Activated naive CD4-positive, alpha-beta T cell treated with anti-CD3 and anti-CD28 coated beads for 36 hours (primary cell): ENCODE data around the gene GPR143. TPM values are rescaled to one million over a fixed set of nuclear protein-coding genes. Genes with fewer than 3 reads are reported as not detected.

Experiments used
- CTCF ChIA-PET: fragments of 350-600 bp; sonication (Branson Sonifier 250); formaldehyde crosslinking; loops from one replicate; lab custom pipeline; 2021; ENCODE audit warnings: antibody characterized with exemption; lab: Charles Lee
- DNase-seq: peaks from one replicate; pipeline ENCODE4 v3.0.0-alpha.2; 2020
- H3K27ac Mint-ChIP-seq: one replicate; pipeline ENCODE4 v1.8.0; 2021; ENCODE audit warnings: mild to moderate bottlenecking, mixed read lengths
- H3K27me3 Mint-ChIP-seq: one replicate; pipeline ENCODE4 v1.8.0; 2021; ENCODE audit warnings: low read depth, mixed read lengths
- H3K36me3 Mint-ChIP-seq: one replicate; pipeline ENCODE4 v1.8.0; 2021; ENCODE audit warnings: low read depth, mixed read lengths
- H3K4me1 Mint-ChIP-seq: one replicate; pipeline ENCODE4 v1.8.0; 2021; ENCODE audit warnings: low read depth, mixed read lengths
- H3K4me3 Mint-ChIP-seq: one replicate; pipeline ENCODE4 v1.8.0; 2021; ENCODE audit warnings: mild to moderate bottlenecking, moderate library complexity, mixed read lengths
- H3K9me3 Mint-ChIP-seq: one replicate; pipeline ENCODE4 v1.8.0; 2021; ENCODE audit warnings: mixed read lengths
- intact Hi-C: fragments of 100-400 bp; cut with micrococcal nuclease; formaldehyde crosslinking; loops from one replicate; pipeline ENCODE4 v1.15.1; 2023
- total RNA-seq, 2 experiments: library from RNA; stranded (reverse); gene quantifications; one replicate each; pipeline ENCODE4 v1.2.3, GENCODE V29; 2021

Gene GPR143
- total RNA-seq, 2 experiments from 2014 or later: not detected

DNA sequence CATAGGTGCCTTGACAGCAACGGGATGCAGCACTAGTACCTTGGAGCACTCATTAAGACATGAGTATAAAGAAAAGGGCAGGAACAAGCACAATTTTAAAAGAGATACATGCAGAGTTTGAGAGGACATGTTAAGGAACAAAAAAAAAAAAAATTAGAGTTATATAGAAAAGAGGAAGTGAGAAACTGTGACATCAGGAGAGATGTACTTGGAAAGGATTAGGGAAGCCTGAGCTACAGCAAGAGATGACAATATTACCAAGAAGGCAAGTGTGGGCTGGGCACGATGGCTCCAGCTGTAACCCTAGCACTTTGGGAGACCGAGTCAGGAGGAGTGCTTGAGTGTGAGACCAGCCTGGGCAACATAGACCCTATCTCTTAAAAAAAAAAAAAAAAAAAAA is 37.4 kb downstream of the GPR143 start:
- CTCF ChIA-PET: no interaction called here
- peaks cover 18% of the 10 kb centered on the region for H3K9me3 Mint-ChIP-seq
- H3K4me3 Mint-ChIP-seq: no peak overlapping the region
- H3K27me3 Mint-ChIP-seq: peaks cover 2% of the 10 kb centered on the region
- H3K4me1 Mint-ChIP-seq: no peaks in the 10 kb centered on the region
- no peak for DNase-seq
- intact Hi-C loops: no loop called here
- H3K36me3 Mint-ChIP-seq: peaks cover 4% of the 10 kb centered on the region
- no peak overlapping the region for H3K27ac Mint-ChIP-seq

DNA sequence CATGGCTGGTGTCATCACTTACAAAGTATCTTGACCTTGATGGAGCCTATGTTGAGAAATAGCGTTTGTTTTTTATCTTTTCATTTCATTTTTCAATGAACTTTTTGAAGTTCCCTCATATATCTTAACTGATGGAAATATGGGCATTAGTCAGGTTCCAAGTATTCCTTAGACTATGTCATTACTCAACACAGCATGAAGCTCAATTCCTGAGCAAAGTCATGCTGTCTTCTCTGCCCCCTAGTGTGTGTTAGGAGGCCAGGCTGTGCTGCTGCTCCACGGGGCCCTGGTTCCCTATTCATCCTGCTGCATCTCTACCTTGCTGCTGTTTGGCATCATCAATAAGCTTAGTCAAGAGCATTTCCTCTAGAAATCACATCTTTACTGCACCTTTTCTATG is 40.9 kb downstream of the GPR143 start:
- CTCF ChIA-PET: no interaction called here
- Mint-ChIP-seq H3K4me1 (no peaks in the 10 kb centered on the region), H3K27ac (no peak overlapping the region), H3K27me3 (peaks cover 2% of the 10 kb centered on the region), H3K4me3 (no peak overlapping the region), H3K9me3 (peaks cover 32% of the 10 kb centered on the region), H3K36me3 (peaks cover 25% of the 10 kb centered on the region)
- intact Hi-C loops: no loop called here
- DNase-seq: no peak

DNA sequence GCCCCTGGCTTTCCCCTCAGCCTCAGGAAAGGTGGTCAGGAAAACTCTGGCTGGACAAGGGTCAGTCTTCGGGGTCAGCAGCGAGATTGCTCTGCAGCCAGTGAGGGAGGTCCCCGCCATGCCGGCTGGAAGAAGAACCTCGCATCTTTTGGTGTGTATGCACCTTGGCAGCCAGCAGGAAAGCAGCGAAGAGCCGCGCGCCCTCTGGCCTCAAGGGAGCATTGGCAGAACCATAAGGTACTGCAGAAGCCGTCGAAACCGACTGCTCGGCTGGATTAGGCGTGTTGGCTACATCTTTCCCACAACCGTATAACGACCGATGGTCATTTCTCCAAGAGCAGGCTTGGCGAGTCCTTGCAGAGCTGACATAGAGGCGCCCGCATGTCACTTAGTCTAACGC is 48.3 kb downstream of the GPR143 start:
- CTCF ChIA-PET: no interaction called here
- Mint-ChIP-seq H3K27ac (no peak overlapping the region), H3K27me3 (no peaks in the 10 kb centered on the region), H3K4me1 (no peaks in the 10 kb centered on the region), H3K9me3 (peaks cover 8% of the 10 kb centered on the region), H3K36me3 (peaks cover 53% of the 10 kb centered on the region), H3K4me3 (no peak overlapping the region)
- no peak for DNase-seq
- intact Hi-C loops: no loop called here

DNA sequence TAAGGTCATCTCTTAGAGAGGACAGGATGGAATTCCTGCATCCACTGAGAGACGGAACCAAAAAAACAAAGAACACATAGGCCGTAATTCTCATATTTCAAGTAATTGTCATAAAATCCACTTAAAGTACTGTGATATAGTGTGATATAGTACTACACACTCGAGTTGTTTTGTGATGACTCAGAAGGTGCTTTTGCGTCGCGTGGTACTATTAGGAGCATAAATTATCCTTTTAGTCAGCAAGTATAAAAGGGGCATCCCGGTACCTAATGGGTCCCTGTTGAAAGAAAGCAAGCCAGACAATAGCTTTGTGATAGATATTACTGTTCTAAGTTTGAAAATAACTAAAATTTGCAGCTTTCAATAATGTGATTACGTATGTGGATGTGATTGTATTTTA is 55.3 kb downstream of the GPR143 start:
- no peak for DNase-seq
- Mint-ChIP-seq H3K4me3 (no peak overlapping the region), H3K4me1 (peaks cover 7% of the 10 kb centered on the region), H3K9me3 (no peaks in the 10 kb centered on the region), H3K27ac (no peak overlapping the region), H3K27me3 (no peaks in the 10 kb centered on the region), H3K36me3 (peaks cover 8% of the 10 kb centered on the region)
- CTCF ChIA-PET: no interaction called here
- intact Hi-C loops: no loop called here

DNA sequence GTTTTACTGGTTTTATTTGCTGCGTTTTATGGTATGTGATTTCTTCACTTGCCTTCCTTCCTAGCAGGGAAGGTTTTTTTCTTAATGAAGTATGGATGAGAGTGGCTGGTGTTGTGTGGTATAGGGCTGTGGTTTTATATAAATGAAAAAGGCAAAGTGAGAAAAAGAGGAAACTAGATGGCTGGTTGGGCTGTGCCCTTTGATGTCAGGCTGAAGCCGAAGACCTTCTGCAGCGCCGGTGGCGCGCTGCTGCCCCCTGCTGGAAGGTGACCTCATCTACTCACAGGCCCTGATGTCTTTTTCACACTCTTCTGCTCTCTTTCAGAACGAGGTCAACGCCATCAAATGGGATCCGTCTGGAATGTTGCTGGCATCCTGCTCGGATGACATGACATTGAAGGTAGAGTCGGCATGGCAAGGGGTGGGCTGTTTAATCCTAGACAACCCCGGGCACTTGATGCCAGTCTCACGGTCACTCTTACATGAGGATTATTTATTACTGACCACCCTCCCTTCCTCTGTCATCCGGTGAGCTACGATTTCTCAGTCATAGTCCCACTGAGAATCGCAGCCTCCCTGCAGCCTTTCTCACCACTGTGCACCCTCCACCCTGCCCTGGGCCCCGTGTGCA is 56.6 kb downstream of the GPR143 start:
- Mint-ChIP-seq H3K9me3 (peaks cover 4% of the 10 kb centered on the region), H3K27me3 (no peaks in the 10 kb centered on the region), H3K4me1 (peaks cover 7% of the 10 kb centered on the region), H3K36me3 (peaks cover 13% of the 10 kb centered on the region), H3K4me3 (no peak overlapping the region), H3K27ac (no peak overlapping the region)
- intact Hi-C loops: loop anchor here (1.0 to 10.0 kb wide), 7 partner anchors 246 to 893 kb away; no protein-coding TSS in a partner anchor
- peak; percentile 78 for DNase-seq
- CTCF ChIA-PET: interaction anchor here (0.6 kb wide), 1 partner anchor 587 kb away, joined by 3 read pairs; no protein-coding TSS in a partner anchor

DNA sequence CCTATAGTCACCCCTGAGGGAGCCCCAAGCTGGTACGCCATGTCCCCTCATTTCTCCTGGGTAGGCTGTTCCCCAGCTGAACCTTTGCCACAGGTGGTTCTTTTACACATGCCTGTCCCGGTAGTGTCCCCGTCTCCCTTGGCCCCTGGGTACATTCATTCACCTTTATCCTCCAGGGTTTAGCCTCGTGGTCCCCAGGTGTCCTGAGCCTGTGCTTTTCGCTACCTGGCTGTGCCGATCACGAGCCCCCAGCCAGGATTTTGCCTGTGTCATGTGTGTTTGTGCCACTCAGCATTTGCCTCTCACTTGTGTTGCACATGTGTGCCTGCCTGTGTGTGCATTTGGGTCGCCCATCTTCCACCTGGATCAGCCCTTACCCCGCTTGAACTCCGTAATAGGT is 57.6 kb downstream of the GPR143 start:
- DNase-seq: no peak
- H3K4me3 Mint-ChIP-seq: no peak overlapping the region
- intact Hi-C loops: loop anchor here (2.0 to 10.0 kb wide), 3 partner anchors 245 to 841 kb away; no protein-coding TSS in a partner anchor
- H3K4me1 Mint-ChIP-seq: peaks cover 7% of the 10 kb centered on the region
- H3K27ac Mint-ChIP-seq: no peak overlapping the region
- peaks cover 6% of the 10 kb centered on the region for H3K9me3 Mint-ChIP-seq
- peaks cover 18% of the 10 kb centered on the region for H3K36me3 Mint-ChIP-seq
- H3K27me3 Mint-ChIP-seq: no peaks in the 10 kb centered on the region
- CTCF ChIA-PET: interaction anchor here (0.6 kb wide), 2 partner anchors 395 to 889 kb away, joined by 3 to 4 read pairs; no protein-coding TSS in a partner anchor

DNA sequence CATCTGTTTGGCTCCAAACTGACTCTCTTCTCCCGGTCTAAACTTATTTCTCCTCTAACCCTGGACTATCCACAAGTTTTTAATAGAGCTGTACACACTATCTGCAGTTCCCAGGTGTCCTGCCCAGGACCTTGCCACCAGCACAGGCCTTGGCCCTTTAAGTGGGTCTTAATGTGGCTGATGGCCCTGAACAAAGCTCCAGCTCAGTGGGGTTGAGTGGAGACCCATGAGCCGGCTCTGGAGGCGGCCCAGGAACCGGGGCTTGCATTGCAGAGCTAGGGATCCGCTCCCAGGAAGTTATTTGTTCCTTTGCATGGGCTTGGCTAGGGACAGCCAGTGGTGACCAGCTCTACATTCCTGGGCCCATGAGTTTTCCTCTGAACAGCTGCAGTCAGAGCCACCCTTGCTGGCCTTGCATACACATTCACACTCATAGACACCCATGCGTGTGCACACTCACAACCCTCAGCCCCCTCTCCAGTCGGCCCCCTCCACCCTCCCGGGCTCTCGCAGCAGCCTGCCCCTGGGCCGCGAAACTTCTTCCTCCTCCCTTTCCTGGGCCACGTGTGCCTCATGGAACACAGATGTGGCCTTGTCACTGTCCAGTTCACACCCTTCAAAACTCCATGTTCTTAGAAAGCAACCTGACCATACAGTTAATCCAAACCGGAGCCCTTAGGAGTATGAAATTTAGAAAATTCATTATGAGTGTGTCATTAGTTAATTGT is 58.2 kb downstream of the GPR143 start:
- no peak for DNase-seq
- Mint-ChIP-seq H3K27ac (no peak overlapping the region), H3K9me3 (peaks cover 6% of the 10 kb centered on the region), H3K36me3 (peaks cover 22% of the 10 kb centered on the region), H3K4me3 (no peak overlapping the region), H3K4me1 (peaks cover 7% of the 10 kb centered on the region), H3K27me3 (no peaks in the 10 kb centered on the region)
- intact Hi-C loops: loop anchor here (2.0 to 10.0 kb wide), 3 partner anchors 245 to 840 kb away; no protein-coding TSS in a partner anchor
- CTCF ChIA-PET: no interaction called here

DNA sequence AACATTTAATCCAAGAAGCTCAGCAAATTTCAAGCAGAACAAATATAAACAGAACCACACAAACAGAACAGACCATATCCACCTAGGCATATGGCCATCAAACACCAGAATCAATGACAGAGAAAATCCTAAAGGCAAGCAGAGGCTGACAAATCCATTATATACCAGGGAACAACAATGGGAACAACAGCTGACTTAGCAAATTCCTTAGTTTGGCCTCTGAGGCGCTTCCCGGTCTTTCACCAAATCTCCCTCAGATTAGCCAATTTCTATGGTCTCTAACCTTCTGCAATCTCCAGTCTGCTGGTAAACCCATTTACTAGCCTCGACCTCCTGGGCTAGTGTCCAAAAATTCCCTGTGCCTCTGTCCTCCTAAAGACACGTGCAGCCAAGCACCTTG is 59.2 kb downstream of the GPR143 start:
- no peak overlapping the region for H3K4me3 Mint-ChIP-seq
- CTCF ChIA-PET: no interaction called here
- DNase-seq: no peak
- no peak overlapping the region for H3K27ac Mint-ChIP-seq
- peaks cover 6% of the 10 kb centered on the region for H3K9me3 Mint-ChIP-seq
- intact Hi-C loops: loop anchor here (5.0 to 10.0 kb wide), 2 partner anchors 652 to 839 kb away; no protein-coding TSS in a partner anchor
- H3K27me3 Mint-ChIP-seq: no peaks in the 10 kb centered on the region
- peaks cover 27% of the 10 kb centered on the region for H3K36me3 Mint-ChIP-seq
- peaks cover 7% of the 10 kb centered on the region for H3K4me1 Mint-ChIP-seq

DNA sequence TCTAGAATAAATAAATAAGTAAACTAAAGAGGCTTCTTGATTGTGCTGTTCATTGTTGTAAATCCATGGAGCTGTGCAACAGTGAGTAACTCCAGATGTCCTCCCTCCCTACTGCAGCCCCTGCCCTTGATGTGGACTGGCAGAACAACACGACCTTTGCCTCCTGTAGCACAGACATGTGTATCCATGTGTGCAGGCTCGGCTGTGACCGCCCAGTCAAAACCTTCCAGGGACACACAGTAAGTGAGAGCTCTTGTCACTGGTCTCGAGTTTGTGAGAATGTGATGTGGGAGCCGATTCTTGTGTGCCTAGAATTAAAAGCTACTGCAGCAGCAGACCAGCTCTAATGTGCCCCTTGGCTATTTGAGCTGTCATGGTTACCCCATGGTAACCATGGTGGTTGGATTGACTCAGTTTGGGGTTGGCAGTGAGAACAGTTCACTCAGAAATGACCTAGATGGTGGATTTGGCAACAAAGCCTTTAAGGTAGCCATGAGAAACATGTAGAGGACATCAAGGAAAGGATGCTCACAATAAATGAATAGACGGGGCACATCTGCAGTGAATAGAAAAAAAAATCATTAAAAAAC is 60.7 kb downstream of the GPR143 start:
- intact Hi-C loops: loop anchor here (5.0 to 10.0 kb wide), 2 partner anchors 650 to 838 kb away; no protein-coding TSS in a partner anchor
- CTCF ChIA-PET: interaction anchor here (1.0 kb wide), 1 partner anchor 886 kb away, joined by 3 read pairs; no protein-coding TSS in a partner anchor

DNA sequence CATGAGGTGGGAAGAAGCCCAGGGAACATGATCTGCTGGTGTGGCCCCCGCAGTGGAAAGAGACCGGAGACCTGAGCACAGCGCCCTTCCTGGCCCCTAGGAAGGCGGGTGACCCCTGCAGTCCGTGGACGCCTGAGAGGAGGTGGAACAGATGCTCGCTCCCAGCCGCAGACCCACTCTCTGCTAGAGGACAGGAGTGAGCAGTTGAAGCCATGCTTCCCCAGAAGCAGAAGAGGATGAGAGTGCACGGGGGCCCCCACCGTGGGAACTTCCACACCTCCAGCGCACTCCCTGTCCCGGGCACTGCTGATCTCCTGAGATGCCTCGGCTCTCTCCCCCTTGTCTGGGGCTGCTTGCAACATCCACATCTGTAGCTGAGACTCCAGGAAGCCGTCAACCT is 62.2 kb downstream of the GPR143 start:
- intact Hi-C loops: loop anchor here (10.0 kb wide), 1 partner anchor 649 kb away; no protein-coding TSS in a partner anchor
- Mint-ChIP-seq H3K36me3 (peaks cover 35% of the 10 kb centered on the region), H3K27me3 (no peaks in the 10 kb centered on the region), H3K27ac (no peak overlapping the region), H3K4me3 (no peak overlapping the region), H3K4me1 (peaks cover 2% of the 10 kb centered on the region), H3K9me3 (peaks cover 6% of the 10 kb centered on the region)
- CTCF ChIA-PET: no interaction called here
- no peak for DNase-seq

More for the DNA sequence above, 60.7 kb downstream of the GPR143 start:
- H3K27ac Mint-ChIP-seq: no peak overlapping the region
- H3K9me3 Mint-ChIP-seq: peaks cover 6% of the 10 kb centered on the region
- H3K4me1 Mint-ChIP-seq: peaks cover 7% of the 10 kb centered on the region
- no peaks in the 10 kb centered on the region for H3K27me3 Mint-ChIP-seq
- H3K4me3 Mint-ChIP-seq: no peak overlapping the region
- no peak for DNase-seq
- H3K36me3 Mint-ChIP-seq: peaks cover 33% of the 10 kb centered on the region

DNA sequence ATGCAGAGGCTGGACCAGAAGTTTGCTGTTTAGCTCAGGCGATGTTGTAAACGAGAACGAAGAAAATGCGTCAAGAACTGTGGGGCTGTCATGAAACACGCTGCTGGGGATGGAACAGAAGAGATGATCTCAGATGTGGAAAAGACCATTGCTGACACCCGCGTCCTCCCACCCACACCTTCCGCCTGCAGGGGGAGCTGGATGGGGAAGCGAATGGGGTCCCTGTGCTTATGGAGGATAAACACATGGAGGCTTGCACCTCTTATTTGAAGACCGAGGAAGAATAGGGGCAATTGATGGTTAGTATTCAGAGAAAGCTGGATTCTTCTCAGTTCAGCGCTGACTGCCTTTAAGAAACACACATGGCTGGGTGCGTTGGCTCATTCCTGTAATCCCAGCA is 63.9 kb downstream of the GPR143 start:
- intact Hi-C loops: loop anchor here (10.0 kb wide), 1 partner anchor 647 kb away; no protein-coding TSS in a partner anchor
- CTCF ChIA-PET: no interaction called here
- Mint-ChIP-seq H3K4me1 (no peaks in the 10 kb centered on the region), H3K4me3 (no peak overlapping the region), H3K27ac (no peak overlapping the region), H3K36me3 (peaks cover 35% of the 10 kb centered on the region), H3K9me3 (peaks cover 6% of the 10 kb centered on the region), H3K27me3 (no peaks in the 10 kb centered on the region)
- no peak for DNase-seq

DNA sequence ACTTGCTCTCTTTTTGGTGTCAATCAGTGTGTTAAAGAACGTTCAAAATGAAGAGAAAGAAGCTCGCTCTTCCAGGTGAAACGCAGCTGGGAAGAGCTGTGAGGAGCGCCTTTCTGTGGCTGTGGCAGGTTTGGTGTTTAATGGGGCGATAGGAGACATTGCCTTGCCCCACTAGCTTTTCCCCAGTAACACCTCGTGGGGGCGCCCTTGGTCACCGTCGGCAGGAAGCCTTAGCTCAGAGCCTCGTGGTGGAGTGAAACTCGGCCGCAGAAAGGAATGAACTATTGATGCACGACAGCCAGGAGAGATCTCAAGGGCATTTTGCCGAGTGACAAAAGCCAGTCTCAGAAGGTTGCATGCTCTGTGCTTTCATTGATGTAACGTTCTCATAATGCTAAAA is 65.1 kb downstream of the GPR143 start:
- DNase-seq: no peak
- Mint-ChIP-seq H3K4me3 (no peak overlapping the region), H3K27me3 (no peaks in the 10 kb centered on the region), H3K27ac (no peak overlapping the region), H3K36me3 (peaks cover 36% of the 10 kb centered on the region), H3K4me1 (no peaks in the 10 kb centered on the region), H3K9me3 (peaks cover 6% of the 10 kb centered on the region)
- CTCF ChIA-PET: no interaction called here
- intact Hi-C loops: loop anchor here (10.0 kb wide), 1 partner anchor 646 kb away; no protein-coding TSS in a partner anchor
